Esophagus muscularis mucosa (tissue), 4 donors: ENCODE data around the gene HOXA7.

ENCODE experiments used
- CTCF ChIP-seq, 3 experiments: fragments of 200-600 bp in 2 of 3; fragments of 450-650 bp in 1 of 3; sonication (generic) in 2 of 3; IDR thresholded peaks; one replicate each; pipeline ENCODE4 v1.5.1; 2017 to 2019; ENCODE audit warnings: antibody characterized with exemption in 3 of 3, mild to moderate bottlenecking in 2 of 3, moderate library complexity in 1 of 3
- EP300 ChIP-seq: sonication (generic); formaldehyde crosslinking; IDR thresholded peaks from one replicate; pipeline ENCODE4 v1.6.1; 2017; ENCODE audit warnings: antibody characterized with exemption
- POLR2A ChIP-seq: fragments of 450-650 bp; IDR thresholded peaks from one replicate; pipeline ENCODE4 v1.6.1; 2017; ENCODE audit warnings: antibody characterized with exemption, moderate library complexity, mild to moderate bottlenecking, low read depth
- POLR2AphosphoS5 ChIP-seq, 2 donors: sonication (generic); formaldehyde crosslinking; IDR thresholded peaks; one replicate each; pipeline ENCODE4 v1.6.1; 2017; ENCODE audit warnings: antibody characterized with exemption in 2 of 2

GRCh38 chr7:27153526-27153925 lies 2.9 kb downstream of the HOXA7 start:
- TF ChIP-seq POLR2AphosphoS5 (IDR thresholded peaks at IDR 0.05): no peak
- no peak for TF ChIP-seq CTCF (IDR thresholded peaks at IDR 0.05)
- no peak for TF ChIP-seq EP300
- no peak for TF ChIP-seq POLR2A
